ENCODE results near the gene PLPPR5.

DNA sequence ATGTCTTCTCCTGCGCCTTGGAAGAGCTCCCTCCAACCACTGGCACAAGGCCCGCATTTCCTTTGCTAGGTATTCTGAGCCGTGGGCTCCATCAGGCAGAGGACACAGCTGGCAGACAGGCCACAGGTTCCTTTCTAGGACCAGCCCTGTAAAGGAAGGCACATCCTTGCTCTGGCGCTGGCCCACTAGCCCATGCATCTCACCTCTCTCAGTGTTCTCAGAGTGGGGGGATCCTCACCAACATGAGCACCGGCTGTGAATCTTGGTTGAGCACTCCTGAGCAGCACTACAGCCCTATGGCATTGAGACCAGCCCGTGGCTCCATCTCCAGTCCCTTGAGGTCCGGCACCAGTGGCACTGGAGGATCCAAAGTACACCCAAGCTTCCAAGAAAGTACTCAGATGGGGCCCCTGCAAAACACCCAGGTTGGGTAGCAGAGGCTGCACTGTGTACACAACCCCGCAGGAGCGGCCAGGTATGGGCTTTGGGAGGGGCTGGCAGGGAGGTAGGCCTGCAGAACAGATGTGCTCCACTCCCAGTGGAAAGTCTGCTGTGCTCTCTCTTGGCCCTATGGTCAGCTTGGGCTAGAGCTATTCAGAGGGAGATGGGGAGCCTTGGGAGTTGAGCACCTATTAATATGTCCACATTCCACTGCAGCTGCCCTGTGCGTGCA lies 47.1 kb upstream of the PLPPR5 start:
- TF ChIP-seq, protein P1, sequence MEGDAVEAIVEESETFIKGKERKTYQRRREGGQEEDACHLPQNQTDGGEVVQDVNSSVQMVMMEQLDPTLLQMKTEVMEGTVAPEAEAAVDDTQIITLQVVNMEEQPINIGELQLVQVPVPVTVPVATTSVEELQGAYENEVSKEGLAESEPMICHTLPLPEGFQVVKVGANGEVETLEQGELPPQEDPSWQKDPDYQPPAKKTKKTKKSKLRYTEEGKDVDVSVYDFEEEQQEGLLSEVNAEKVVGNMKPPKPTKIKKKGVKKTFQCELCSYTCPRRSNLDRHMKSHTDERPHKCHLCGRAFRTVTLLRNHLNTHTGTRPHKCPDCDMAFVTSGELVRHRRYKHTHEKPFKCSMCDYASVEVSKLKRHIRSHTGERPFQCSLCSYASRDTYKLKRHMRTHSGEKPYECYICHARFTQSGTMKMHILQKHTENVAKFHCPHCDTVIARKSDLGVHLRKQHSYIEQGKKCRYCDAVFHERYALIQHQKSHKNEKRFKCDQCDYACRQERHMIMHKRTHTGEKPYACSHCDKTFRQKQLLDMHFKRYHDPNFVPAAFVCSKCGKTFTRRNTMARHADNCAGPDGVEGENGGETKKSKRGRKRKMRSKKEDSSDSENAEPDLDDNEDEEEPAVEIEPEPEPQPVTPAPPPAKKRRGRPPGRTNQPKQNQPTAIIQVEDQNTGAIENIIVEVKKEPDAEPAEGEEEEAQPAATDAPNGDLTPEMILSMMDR (IDR thresholded peaks at IDR 0.05), result no peak
- no peak for TF ChIP-seq POLR2A (IDR thresholded peaks at IDR 0.05)
